PC-9 (cell line): ENCODE data around the gene SLC25A4. TPM values are rescaled to one million over a fixed set of nuclear protein-coding genes. Genes with fewer than 3 reads are reported as not detected.

Experiments
- BruUV-seq: library from RNA; stranded (reverse); fragments of 400-500 nt; replicated peaks from 2 replicates; lab custom pipeline; 2021; lab: Mats Ljungman, UMichigan
- CTCF ChIA-PET: fragments of 300-600 bp; sonication (Branson Sonifier 250); formaldehyde crosslinking; loops from one replicate; lab custom pipeline; 2022; ENCODE audit warnings: antibody characterized with exemption; lab: Charles Lee
- POLR2A ChIA-PET: fragments of 300-600 bp; sonication (Branson Sonifier 250); formaldehyde crosslinking; loops from one replicate; lab custom pipeline; 2022; ENCODE audit warnings: antibody characterized with exemption; ENCODE audit not compliant: unreplicated experiment; lab: Charles Lee
- DNase-seq, 2 experiments: peaks; one replicate each; pipeline versions ENCODE4 v3.0.0 to v3.0.0-alpha.2; 2015 to 2022; ENCODE audit warnings: mixed read lengths in 1 of 2
- H2AFZ ChIP-seq: fragments of 200-600 bp; sonication (generic); 2 replicates; pipeline ENCODE4 v1.8.1; 2017; ENCODE audit warnings: antibody characterized with exemption
- H3F3A ChIP-seq: fragments of 200-600 bp; sonication (generic); 2 replicates; pipeline ENCODE4 v1.8.1; 2017; ENCODE audit warnings: antibody characterized with exemption, mild to moderate bottlenecking, low read depth; ENCODE audit not compliant: insufficient read depth
- H3K27ac ChIP-seq: fragments of 200-600 bp; sonication (generic); 2 replicates; pipeline ENCODE4 v1.6.1; 2016; ENCODE audit warnings: mixed run types
- H3K27me3 ChIP-seq: fragments of 200-600 bp; sonication (generic); 2 replicates; pipeline ENCODE4 v1.6.1; 2016; ENCODE audit warnings: low read depth, mixed run types; ENCODE audit not compliant: insufficient read depth
- H3K36me3 ChIP-seq: fragments of 200-600 bp; sonication (generic); 2 replicates; pipeline ENCODE4 v1.6.1; 2016; ENCODE audit warnings: low read depth, mixed run types
- H3K4me1 ChIP-seq: fragments of 200-600 bp; sonication (generic); replicated peaks from 2 replicates; pipeline ENCODE4 v1.6.1; 2016; ENCODE audit warnings: mixed run types; ENCODE audit not compliant: insufficient read depth
- H3K4me2 ChIP-seq: fragments of 200-600 bp; sonication (generic); 2 replicates; pipeline ENCODE4 v1.6.1; 2017; ENCODE audit warnings: mixed run types
- H3K4me3 ChIP-seq: fragments of 200-600 bp; sonication (generic); 2 replicates; pipeline ENCODE4 v1.6.1; 2016; ENCODE audit warnings: mixed run types
- H3K79me2 ChIP-seq: fragments of 200-600 bp; sonication (generic); 2 replicates; pipeline ENCODE4 v1.6.1; 2017; ENCODE audit warnings: low read depth, mixed run types
- H3K9me2 ChIP-seq: fragments of 200-600 bp; sonication (generic); 2 replicates; pipeline ENCODE4 v1.8.1; 2017; ENCODE audit warnings: mild to moderate bottlenecking; ENCODE audit not compliant: insufficient read depth
- H3K9me3 ChIP-seq: fragments of 200-600 bp; sonication (generic); 2 replicates; pipeline ENCODE4 v1.8.1; 2016; ENCODE audit warnings: low read depth; ENCODE audit not compliant: insufficient read depth
- H4K20me1 ChIP-seq: fragments of 200-600 bp; sonication (generic); 2 replicates; pipeline ENCODE4 v1.8.1; 2017; ENCODE audit not compliant: insufficient read depth
- CTCF ChIP-seq: fragments of 200-600 bp; sonication (generic); conservative IDR thresholded peaks from 2 replicates; pipeline ENCODE4 v1.6.1; 2017; ENCODE audit warnings: mixed run types, antibody characterized with exemption, mild to moderate bottlenecking, moderate library complexity
- EZH2 ChIP-seq: fragments of 200-600 bp; sonication (generic); IDR thresholded peaks from 2 replicates; pipeline ENCODE4 v1.8.0; 2017; ENCODE audit warnings: antibody characterized with exemption, low read depth
- intact Hi-C: fragments of 100-400 bp; cut with micrococcal nuclease; formaldehyde crosslinking; loops from one replicate; pipeline ENCODE4 v1.10.0; 2022; ENCODE audit not compliant: unreplicated experiment
- total RNA-seq: library from RNA; stranded (reverse); gene quantifications from 2 replicates; pipeline ENCODE4 v1.2.3, GENCODE V29; 2021

The SLC25A4 gene
- total RNA-seq, 1 experiment from 2014 or later: 15.6 TPM

DNA sequence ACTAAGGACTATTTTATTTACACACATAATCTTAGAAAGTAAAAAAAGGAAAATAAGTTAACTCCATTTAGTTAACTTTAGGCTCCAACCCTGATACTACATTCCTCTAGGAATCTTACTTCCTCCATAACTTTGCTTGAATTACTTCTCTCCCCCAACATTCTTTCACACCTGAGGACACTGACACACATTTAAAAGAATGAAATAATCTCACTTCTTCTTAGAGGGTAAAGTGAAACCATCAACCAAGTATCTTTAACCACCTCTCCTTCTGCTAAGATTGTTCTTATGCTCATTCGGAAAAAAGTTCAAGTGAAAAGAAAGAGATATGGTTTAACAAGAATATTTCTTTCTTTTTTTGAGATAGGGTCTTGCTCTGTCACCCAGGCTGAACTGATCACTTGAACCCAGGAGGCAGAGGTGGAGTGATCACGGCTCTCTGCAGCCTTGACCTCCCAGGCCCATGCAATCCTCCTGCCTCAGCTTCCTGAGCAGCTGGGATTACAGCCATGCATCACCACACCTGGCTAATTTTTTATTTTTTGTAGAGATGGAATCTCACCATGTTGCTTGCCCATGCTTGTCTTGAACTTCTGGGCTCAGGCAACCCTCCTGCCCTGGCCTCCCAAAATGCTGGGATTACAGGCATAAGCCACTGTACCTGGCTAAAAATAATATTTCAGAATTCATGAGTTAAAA, 28.5 kb downstream of the SLC25A4 start:
- H4K20me1 ChIP-seq: no peaks in the 10 kb centered on the region
- no peaks in the 10 kb centered on the region for H3F3A ChIP-seq
- no peak overlapping the region for H3K4me3 ChIP-seq
- no peaks in the 10 kb centered on the region for H3K9me2 ChIP-seq
- DNase-seq: no peak
- no peak for TF ChIP-seq EZH2
- TF ChIP-seq CTCF: no peak
- no peaks in the 10 kb centered on the region for H3K79me2 ChIP-seq
- H3K9me3 ChIP-seq: no peaks in the 10 kb centered on the region
- no peak overlapping the region for H3K4me2 ChIP-seq
- BruUV-seq: no TSS peak
- ChIA-PET CTCF (no interaction called here), POLR2A (interaction anchor here (0.8 kb wide), 1 partner anchor 337 kb away, joined by 3 read pairs; no protein-coding TSS in a partner anchor)
- H3K27me3 ChIP-seq: no peaks in the 10 kb centered on the region
- H3K36me3 ChIP-seq: no peaks in the 10 kb centered on the region; the same call in 1 of the 2 replicates
- H2AFZ ChIP-seq: no peak overlapping the region
- no peaks in the 10 kb centered on the region for H3K4me1 ChIP-seq
- intact Hi-C loops: no loop called here
- H3K27ac ChIP-seq: no peak overlapping the region

DNA sequence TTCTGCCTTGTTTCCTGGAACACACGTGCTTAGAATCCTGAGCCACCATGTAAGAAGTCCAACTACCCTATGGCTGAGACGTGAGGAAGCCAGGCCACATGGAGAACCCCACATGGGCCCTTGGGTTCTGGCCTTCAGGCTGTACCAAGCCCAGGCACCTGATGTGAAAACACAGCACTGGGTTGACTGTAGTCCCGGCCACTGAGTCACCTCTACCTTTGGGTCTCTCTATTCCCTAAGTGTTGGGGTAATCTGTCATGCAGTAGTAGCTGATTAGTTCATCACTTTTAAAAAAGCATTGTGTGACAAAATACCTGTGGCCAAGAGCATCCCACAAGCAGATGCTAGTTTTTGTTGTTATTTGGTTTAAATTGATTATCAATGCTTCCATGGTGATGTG, 36.4 kb downstream of the SLC25A4 start:
- BruUV-seq: no TSS peak
- ChIA-PET POLR2A (no interaction called here), CTCF (no interaction called here)

GRCh38 chr4:185182239-185182638, 39.2 kb downstream of the SLC25A4 start:
- Histone ChIP-seq H3K9me3 (no peaks in the 10 kb centered on the region), H3K36me3 (no peaks in the 10 kb centered on the region; the same call in 1 of the 2 replicates), H3K79me2 (peaks cover 26% of the 10 kb centered on the region), H3K4me1 (no peaks in the 10 kb centered on the region), H3K4me3 (no peak overlapping the region), H3F3A (no peaks in the 10 kb centered on the region), H3K9me2 (no peaks in the 10 kb centered on the region), H3K27ac (no peak overlapping the region), H2AFZ (no peak overlapping the region), H3K27me3 (no peaks in the 10 kb centered on the region), H4K20me1 (peaks cover 10% of the 10 kb centered on the region; the same call in 1 of the 2 replicates), H3K4me2 (no peak overlapping the region)
- CTCF ChIA-PET: no interaction called here
- POLR2A ChIA-PET: no interaction called here
- no peak for DNase-seq
- TF ChIP-seq EZH2 (no peak), CTCF (no peak)
- intact Hi-C loops: loop anchor here (5.0 to 10.0 kb wide), 2 partner anchors 175 to 853 kb away; no protein-coding TSS in a partner anchor
- BruUV-seq: no TSS peak

More for the DNA sequence above, 36.4 kb downstream of the SLC25A4 start:
- TF ChIP-seq CTCF (no peak), EZH2 (no peak)
- Histone ChIP-seq H2AFZ (no peak overlapping the region), H3K27me3 (no peaks in the 10 kb centered on the region), H4K20me1 (peaks cover 10% of the 10 kb centered on the region; the same call in 1 of the 2 replicates), H3F3A (no peaks in the 10 kb centered on the region), H3K36me3 (no peaks in the 10 kb centered on the region; the same call in 1 of the 2 replicates), H3K9me3 (no peaks in the 10 kb centered on the region), H3K4me3 (no peak overlapping the region), H3K4me2 (no peak overlapping the region), H3K4me1 (no peaks in the 10 kb centered on the region), H3K27ac (no peak overlapping the region), H3K79me2 (peaks cover 26% of the 10 kb centered on the region), H3K9me2 (no peaks in the 10 kb centered on the region)
- DNase-seq: no peak
- intact Hi-C loops: no loop called here
